HG03108 (cell line): ENCODE data around the gene SPECC1L.

Source experiments
- ATAC-seq: cut with Tn5 transposase; IDR thresholded peaks from one replicate; pipeline ENCODE4 v1.9.1; 2021; ENCODE audit warnings: moderate library complexity; ENCODE audit not compliant: unreplicated experiment

SPECC1L gene

GRCh38 chr22:24459911-24460310 is 189.3 kb downstream of the SPECC1L start:
- no peak for ATAC-seq

GRCh38 chr22:24460418-24461089 is 189.9 kb downstream of the SPECC1L start:
- ATAC-seq = no peak

- no peak for ATAC-seq
These were observed 192.6 kb downstream of the SPECC1L start for GRCh38 chr22:24463071-24463760.

- ATAC-seq = no peak
These were observed 194.9 kb downstream of the SPECC1L start for GRCh38 chr22:24465566-24465965.

- ATAC-seq = no peak
These were observed 195.3 kb downstream of the SPECC1L start for GRCh38 chr22:24465975-24466374.

GRCh38 chr22:24466716-24467328 is 196.2 kb downstream of the SPECC1L start:
- ATAC-seq = no peak

- ATAC-seq = no peak
These were observed 196.7 kb downstream of the SPECC1L start for GRCh38 chr22:24467340-24467739.
